Ishikawa (cell line): ENCODE results near the gene NRXN3.

Source experiments
- CEBPB ChIP-seq: IDR thresholded peaks from 2 replicates; pipeline ENCODE4 v1.6.1; 2012
- EGR1 ChIP-seq: IDR thresholded peaks from 2 replicates; pipeline ENCODE4 v1.6.1; 2012
- EP300 ChIP-seq: IDR thresholded peaks from 2 replicates; pipeline ENCODE4 v1.6.1; 2012; ENCODE audit warnings: borderline replicate concordance
- FOXM1 ChIP-seq: IDR thresholded peaks from 2 replicates; pipeline ENCODE4 v1.6.1; 2012; ENCODE audit warnings: low read depth, borderline replicate concordance
- RAD21 ChIP-seq: IDR thresholded peaks from 2 replicates; pipeline ENCODE4 v1.6.1; 2012; ENCODE audit warnings: low read depth
- TF ChIP-seq, protein P1 (sequence below): IDR thresholded peaks from 2 replicates; pipeline ENCODE4 v1.6.1; 2012
- TF ChIP-seq, protein P2 (sequence below): IDR thresholded peaks from 2 replicates; pipeline ENCODE4 v1.6.1; 2012; ENCODE audit warnings: low read depth, mild to moderate bottlenecking

- TF ChIP-seq EGR1, result no peak
- TF ChIP-seq RAD21, result no peak
- no peak for TF ChIP-seq FOXM1
- no peak for TF ChIP-seq EP300
- TF ChIP-seq, protein P1, sequence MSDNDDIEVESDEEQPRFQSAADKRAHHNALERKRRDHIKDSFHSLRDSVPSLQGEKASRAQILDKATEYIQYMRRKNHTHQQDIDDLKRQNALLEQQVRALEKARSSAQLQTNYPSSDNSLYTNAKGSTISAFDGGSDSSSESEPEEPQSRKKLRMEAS, result no peak
- no peak for TF ChIP-seq CEBPB
- TF ChIP-seq, protein P2, sequence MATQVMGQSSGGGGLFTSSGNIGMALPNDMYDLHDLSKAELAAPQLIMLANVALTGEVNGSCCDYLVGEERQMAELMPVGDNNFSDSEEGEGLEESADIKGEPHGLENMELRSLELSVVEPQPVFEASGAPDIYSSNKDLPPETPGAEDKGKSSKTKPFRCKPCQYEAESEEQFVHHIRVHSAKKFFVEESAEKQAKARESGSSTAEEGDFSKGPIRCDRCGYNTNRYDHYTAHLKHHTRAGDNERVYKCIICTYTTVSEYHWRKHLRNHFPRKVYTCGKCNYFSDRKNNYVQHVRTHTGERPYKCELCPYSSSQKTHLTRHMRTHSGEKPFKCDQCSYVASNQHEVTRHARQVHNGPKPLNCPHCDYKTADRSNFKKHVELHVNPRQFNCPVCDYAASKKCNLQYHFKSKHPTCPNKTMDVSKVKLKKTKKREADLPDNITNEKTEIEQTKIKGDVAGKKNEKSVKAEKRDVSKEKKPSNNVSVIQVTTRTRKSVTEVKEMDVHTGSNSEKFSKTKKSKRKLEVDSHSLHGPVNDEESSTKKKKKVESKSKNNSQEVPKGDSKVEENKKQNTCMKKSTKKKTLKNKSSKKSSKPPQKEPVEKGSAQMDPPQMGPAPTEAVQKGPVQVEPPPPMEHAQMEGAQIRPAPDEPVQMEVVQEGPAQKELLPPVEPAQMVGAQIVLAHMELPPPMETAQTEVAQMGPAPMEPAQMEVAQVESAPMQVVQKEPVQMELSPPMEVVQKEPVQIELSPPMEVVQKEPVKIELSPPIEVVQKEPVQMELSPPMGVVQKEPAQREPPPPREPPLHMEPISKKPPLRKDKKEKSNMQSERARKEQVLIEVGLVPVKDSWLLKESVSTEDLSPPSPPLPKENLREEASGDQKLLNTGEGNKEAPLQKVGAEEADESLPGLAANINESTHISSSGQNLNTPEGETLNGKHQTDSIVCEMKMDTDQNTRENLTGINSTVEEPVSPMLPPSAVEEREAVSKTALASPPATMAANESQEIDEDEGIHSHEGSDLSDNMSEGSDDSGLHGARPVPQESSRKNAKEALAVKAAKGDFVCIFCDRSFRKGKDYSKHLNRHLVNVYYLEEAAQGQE, result no peak
Observed at GRCh38 chr14:79437951-79438350, 1267.8 kb downstream of the NRXN3 start.
